ENCODE data around the gene MAPKAP1.

DNA sequence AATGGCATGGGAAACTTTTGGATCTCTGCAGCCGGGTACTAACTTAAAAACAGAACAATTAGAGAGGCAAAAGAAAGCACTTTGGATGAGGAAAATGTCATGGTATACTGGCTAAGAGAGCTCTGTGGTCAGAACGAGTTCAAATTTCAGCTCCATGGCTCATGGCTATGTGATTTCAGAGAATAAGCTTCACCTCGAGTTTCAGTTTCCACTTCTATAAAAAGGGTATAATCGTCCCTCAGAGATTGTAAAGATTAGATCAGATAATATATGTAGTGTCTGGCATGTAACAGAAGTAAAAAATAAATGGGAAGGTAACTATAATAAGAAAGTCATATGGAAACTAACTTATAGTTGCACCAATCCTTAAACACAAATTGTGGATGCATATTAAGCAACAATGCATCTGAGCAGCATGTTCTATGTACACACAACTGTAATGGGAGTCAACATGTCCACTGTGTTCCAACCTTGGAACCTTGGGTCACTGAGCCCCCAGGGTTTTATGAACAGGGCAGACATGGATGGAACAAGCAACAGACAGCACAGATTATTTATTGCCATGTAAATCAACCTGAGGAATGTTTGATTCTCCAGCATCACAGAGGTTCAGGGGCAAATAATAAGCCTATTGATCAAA, 145.4 kb downstream of the MAPKAP1 start:
- TF ChIP-seq, protein P1, sequence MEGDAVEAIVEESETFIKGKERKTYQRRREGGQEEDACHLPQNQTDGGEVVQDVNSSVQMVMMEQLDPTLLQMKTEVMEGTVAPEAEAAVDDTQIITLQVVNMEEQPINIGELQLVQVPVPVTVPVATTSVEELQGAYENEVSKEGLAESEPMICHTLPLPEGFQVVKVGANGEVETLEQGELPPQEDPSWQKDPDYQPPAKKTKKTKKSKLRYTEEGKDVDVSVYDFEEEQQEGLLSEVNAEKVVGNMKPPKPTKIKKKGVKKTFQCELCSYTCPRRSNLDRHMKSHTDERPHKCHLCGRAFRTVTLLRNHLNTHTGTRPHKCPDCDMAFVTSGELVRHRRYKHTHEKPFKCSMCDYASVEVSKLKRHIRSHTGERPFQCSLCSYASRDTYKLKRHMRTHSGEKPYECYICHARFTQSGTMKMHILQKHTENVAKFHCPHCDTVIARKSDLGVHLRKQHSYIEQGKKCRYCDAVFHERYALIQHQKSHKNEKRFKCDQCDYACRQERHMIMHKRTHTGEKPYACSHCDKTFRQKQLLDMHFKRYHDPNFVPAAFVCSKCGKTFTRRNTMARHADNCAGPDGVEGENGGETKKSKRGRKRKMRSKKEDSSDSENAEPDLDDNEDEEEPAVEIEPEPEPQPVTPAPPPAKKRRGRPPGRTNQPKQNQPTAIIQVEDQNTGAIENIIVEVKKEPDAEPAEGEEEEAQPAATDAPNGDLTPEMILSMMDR (IDR thresholded peaks at IDR 0.05), result no peak
- TF ChIP-seq EZH2phosphoT487 (IDR thresholded peaks at IDR 0.05) (no peak), EZH2 (IDR thresholded peaks at IDR 0.05) (no peak)
